GM12801 (cell line): ENCODE measurements around the gene CALCR.

Experiments used
- CTCF ChIP-seq: IDR thresholded peaks from one replicate; pipeline ENCODE4 v1.5.1; 2011; ENCODE audit warnings: control low read depth; ENCODE audit not compliant: insufficient read length; ENCODE audit errors: extremely low read depth

Gene CALCR

DNA sequence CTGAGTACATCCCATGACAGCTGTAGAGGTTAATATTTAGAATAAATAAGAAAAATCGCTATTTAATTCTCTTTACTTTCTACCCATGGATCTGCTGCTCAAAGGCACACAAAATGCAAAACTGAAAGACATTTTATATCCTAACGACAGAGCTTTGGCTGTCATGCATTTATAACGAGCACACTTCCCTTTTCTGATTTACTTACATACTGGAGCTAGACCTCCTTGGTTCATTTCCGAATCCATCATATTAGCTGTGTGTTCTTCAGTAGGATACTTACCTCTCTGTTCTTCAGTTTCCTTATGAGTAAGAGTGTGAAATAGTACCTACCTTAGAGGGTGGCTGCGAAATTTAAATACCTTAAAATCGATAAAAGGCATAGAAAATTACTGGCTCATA lies 10.9 kb downstream of the CALCR start:
- TF ChIP-seq CTCF: no peak

- TF ChIP-seq CTCF: no peak
Measured at GRCh38 chr7:93562936-93563335, 11.6 kb downstream of the CALCR start.

DNA sequence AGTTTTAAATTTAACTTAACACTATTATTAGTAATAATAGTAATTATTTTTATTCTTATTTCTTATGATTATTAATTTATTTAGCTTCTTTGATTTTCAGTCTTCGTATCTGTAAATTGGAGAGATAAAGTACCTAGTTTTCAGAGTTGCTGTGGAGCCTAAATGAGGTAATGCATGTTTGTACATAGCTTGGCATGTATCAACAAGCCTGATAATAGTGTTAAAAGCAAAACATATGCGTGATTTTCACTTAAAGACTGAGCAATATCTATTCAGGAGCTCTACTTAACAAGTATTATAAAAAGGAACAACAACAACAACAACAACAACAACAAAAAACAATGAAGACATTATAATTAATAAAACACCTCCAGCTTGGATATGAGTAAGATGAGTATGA lies 12.4 kb downstream of the CALCR start:
- no peak for TF ChIP-seq CTCF

DNA sequence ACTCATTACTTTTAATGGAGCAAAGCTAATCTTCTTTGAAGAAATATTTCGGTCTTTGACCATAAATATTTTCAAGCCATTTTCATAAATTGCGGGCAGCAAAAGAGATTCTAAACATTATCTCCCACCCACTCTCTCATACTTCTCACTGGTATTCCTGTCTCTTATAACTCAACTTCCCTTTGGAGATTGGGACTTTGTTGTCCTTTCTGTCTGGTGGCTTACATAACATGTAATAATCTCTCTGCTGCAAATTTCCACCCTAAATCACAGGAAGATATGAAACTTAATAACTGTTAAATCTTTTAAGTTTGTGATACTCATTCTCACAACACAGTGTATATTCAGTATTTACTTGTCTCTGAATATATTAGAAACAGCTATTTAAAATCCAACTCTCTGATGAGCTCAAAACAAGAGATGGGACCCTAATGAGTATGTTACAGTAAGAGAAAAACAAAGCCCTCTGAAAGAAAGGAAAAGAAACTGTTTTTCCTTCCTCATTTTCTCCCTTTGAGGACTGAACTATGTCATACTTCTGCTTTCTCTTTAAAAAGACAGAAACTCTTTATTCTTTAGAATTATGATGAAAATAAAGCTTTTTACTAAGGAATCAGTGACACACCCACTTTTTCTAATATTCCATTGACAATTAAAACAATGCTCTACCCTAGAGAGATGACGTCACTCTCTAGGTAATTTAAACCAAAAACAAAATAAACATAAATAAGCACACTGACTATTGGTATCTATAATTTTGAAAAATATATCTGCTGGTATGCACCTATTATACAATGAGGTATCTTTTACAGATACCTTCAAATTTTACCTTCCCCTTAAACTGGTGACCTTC lies 14.7 kb downstream of the CALCR start:
- TF ChIP-seq CTCF: no peak

GRCh38 chr7:93558705-93559614 lies 15.6 kb downstream of the CALCR start:
- no peak for TF ChIP-seq CTCF

- TF ChIP-seq CTCF: no peak
Measured at GRCh38 chr7:93551931-93552330, 22.6 kb downstream of the CALCR start.
